Activated CD8-positive, alpha-beta T cell treated with anti-CD3 and anti-CD28 coated beads for 36 hours (primary cell): Measurements from ENCODE around the gene EHMT1. TPM values are rescaled to one million over a fixed set of nuclear protein-coding genes. Genes with fewer than 3 reads are reported as not detected.
"Not testable (repeated sequence)": the region's sequence is repeated elsewhere in the genome, so short reads cannot be mapped to it uniquely, and the experiment has no call there.

Experiments used
- ATAC-seq: fragments of 200-7000 bp; cut with Tn5 transposase; one replicate; pipeline ENCODE4 v1.10.0; 2021; ENCODE audit warnings: mild to moderate bottlenecking, moderate library complexity
- CTCF ChIA-PET: fragments of 350-600 bp; sonication (Branson Sonifier 250); formaldehyde crosslinking; loops from one replicate; lab custom pipeline; 2021; ENCODE audit warnings: antibody characterized with exemption; lab: Charles Lee
- POLR2A ChIA-PET: fragments of 350-600 bp; sonication (Branson Sonifier 250); formaldehyde crosslinking; loops from one replicate; lab custom pipeline; 2021; ENCODE audit warnings: antibody characterized with exemption; lab: Charles Lee
- DNase-seq: peaks from one replicate; pipeline ENCODE4 v3.0.0-alpha.2; 2020
- H3K27ac Mint-ChIP-seq: one replicate; pipeline ENCODE4 v1.8.0; 2021; ENCODE audit warnings: mild to moderate bottlenecking, mixed read lengths
- H3K27me3 Mint-ChIP-seq: one replicate; pipeline ENCODE4 v1.8.0; 2021; ENCODE audit warnings: mixed read lengths
- H3K36me3 Mint-ChIP-seq: one replicate; pipeline ENCODE4 v1.8.0; 2021; ENCODE audit warnings: low read depth, mixed read lengths
- H3K4me1 Mint-ChIP-seq: one replicate; pipeline ENCODE4 v1.8.0; 2021; ENCODE audit warnings: low read depth, mixed read lengths
- H3K4me3 Mint-ChIP-seq: one replicate; pipeline ENCODE4 v1.8.0; 2021; ENCODE audit warnings: mild to moderate bottlenecking, moderate library complexity, mixed read lengths
- H3K9me3 Mint-ChIP-seq: one replicate; pipeline ENCODE4 v1.8.0; 2021; ENCODE audit warnings: mixed read lengths
- CTCF ChIP-seq: fragments of 200-600 bp; IDR thresholded peaks from one replicate; pipeline ENCODE4 v1.8.0; 2022; ENCODE audit warnings: antibody characterized with exemption, mild to moderate bottlenecking
- intact Hi-C: fragments of 100-400 bp; cut with micrococcal nuclease; formaldehyde crosslinking; loops from one replicate; pipeline ENCODE4 v1.10.0; 2022
- total RNA-seq, 2 experiments: library from RNA; stranded (reverse); gene quantifications; one replicate each; pipeline ENCODE4 v1.2.3, GENCODE V29; 2021

EHMT1 gene
- total RNA-seq, 2 experiments from 2014 or later, result 62.1 to 67.1 TPM

DNA sequence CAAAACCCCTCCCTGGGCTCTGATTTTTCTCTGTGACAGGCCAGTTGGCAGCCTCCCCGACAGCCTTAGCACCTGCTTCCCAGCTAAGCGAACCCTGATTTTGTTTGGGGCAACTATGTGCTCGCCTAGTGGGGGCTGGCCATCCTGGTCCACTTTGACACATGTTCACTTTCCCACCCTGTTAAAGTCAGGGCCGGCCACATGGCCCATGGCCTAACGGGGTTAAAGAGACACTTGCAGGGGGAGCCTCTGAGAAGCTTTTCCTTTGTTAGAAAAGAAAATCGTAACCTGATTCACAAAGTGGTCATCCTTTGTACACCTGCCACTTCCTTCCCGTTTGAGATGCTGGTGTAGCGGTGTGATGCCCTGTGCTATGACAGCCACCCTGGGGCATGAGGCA, 257.5 kb downstream of the EHMT1 start:
- no peak for ATAC-seq
- ChIA-PET POLR2A (interaction anchor here (1.0 kb wide), 1 partner anchor 1614 kb away, joined by 4 read pairs; no protein-coding TSS in a partner anchor), CTCF (no interaction called here)
- H3K4me3 Mint-ChIP-seq, result no peak overlapping the region
- H3K4me1 Mint-ChIP-seq, result peaks cover 2% of the 10 kb centered on the region
- H3K27me3 Mint-ChIP-seq, result peaks cover 35% of the 10 kb centered on the region
- H3K27ac Mint-ChIP-seq, result no peak overlapping the region
- intact Hi-C loops, result no loop called here
- TF ChIP-seq CTCF, result no peak
- no peaks in the 10 kb centered on the region for H3K36me3 Mint-ChIP-seq
- DNase-seq, result no peak
- no peaks in the 10 kb centered on the region for H3K9me3 Mint-ChIP-seq

- Mint-ChIP-seq H3K27me3 (peaks cover 38% of the 10 kb centered on the region), H3K36me3 (no peaks in the 10 kb centered on the region), H3K9me3 (no peaks in the 10 kb centered on the region), H3K4me3 (no peak overlapping the region), H3K27ac (no peak overlapping the region), H3K4me1 (peaks cover 2% of the 10 kb centered on the region)
- ATAC-seq (no peak), DNase-seq (no peak)
- TF ChIP-seq CTCF, result no peak
- ChIA-PET CTCF (no interaction called here), POLR2A (no interaction called here)
- intact Hi-C loops, result no loop called here
Measured at GRCh38 chr9:137876781-137877386, 258.1 kb downstream of the EHMT1 start.

DNA sequence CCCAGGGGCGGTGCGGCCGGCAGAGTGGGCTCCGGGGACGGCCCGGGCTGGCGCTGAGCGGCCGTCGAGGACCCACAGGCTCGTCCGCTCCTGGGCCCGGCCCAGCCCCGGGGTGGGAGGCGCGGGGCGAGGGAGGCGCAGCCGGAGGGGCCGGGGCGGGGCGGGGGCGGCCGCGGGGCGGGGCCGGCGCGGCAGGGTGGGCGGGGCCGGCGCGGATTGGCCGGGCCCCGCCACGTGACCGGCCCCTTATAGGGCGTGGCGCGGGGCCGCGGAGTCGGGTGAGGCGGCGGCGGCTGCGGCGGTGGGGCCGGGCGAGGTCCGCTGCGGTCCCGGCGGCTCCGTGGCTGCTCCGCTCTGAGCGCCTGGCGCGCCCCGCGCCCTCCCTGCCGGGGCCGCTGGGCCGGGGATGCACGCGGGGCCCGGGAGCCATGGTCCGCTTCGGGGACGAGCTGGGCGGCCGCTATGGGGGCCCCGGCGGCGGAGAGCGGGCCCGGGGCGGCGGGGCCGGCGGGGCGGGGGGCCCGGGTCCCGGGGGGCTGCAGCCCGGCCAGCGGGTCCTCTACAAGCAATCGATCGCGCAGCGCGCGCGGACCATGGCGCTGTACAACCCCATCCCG, 258.8 kb downstream of the EHMT1 start, which contains the start of gene CACNA1B:
CACNA1B (plus strand) TSS at position 277 of the 617 bp plus-strand sequence; CDS start at position 429, 152 bp downstream.
- DNase-seq, H3K9me3 Mint-ChIP-seq, POLR2A ChIA-PET, H3K36me3 Mint-ChIP-seq, ATAC-seq, H3K4me3 Mint-ChIP-seq, CTCF ChIA-PET, H3K27ac Mint-ChIP-seq, intact Hi-C loops, H3K4me1 Mint-ChIP-seq: not testable (repeated sequence)
- H3K27me3 Mint-ChIP-seq, result peaks cover 38% of the 10 kb centered on the region

GRCh38 chr9:137878146-137878941, 259.5 kb downstream of the EHMT1 start:
- ChIA-PET CTCF (no interaction called here), POLR2A (no interaction called here)
- Mint-ChIP-seq H3K27me3 (peaks cover 38% of the 10 kb centered on the region), H3K36me3 (no peaks in the 10 kb centered on the region), H3K27ac (no peak overlapping the region), H3K9me3 (no peaks in the 10 kb centered on the region), H3K4me3 (no peak overlapping the region), H3K4me1 (peaks cover 2% of the 10 kb centered on the region)
- ATAC-seq (peak; percentile 81), DNase-seq (peak; percentile 36)
- no peak for TF ChIP-seq CTCF
- intact Hi-C loops, result no loop called here

- Mint-ChIP-seq H3K27ac (no peak overlapping the region), H3K4me1 (peaks cover 2% of the 10 kb centered on the region)
- POLR2A ChIA-PET, result no interaction called here
Measured at GRCh38 chr9:137879052-137879451, 260.2 kb downstream of the EHMT1 start.

More at GRCh38 chr9:137879052-137879451, 260.2 kb downstream of the EHMT1 start:
- DNase-seq, result no peak
- TF ChIP-seq CTCF, result no peak
- peaks cover 34% of the 10 kb centered on the region for H3K27me3 Mint-ChIP-seq
- H3K4me3 Mint-ChIP-seq, result no peak overlapping the region
- no peaks in the 10 kb centered on the region for H3K36me3 Mint-ChIP-seq
- intact Hi-C loops, result no loop called here
- ATAC-seq, result no peak
- no peaks in the 10 kb centered on the region for H3K9me3 Mint-ChIP-seq
- CTCF ChIA-PET, result no interaction called here
